ENCODE measurements around the gene MAL. TPM values are rescaled to one million over a fixed set of nuclear protein-coding genes. Genes with fewer than 3 reads are reported as not detected.
A peak's percentile ranks its signal among the peaks of the same experiment; 100 is the strongest.

MAL gene
- total and polyA plus RNA-seq, 2 of the 13 experiments (the other 11 are each of a cell fraction or from before 2014, with no cell fraction given): not detected

GRCh38 chr2:95043300-95044093 lies 18.0 kb downstream of the MAL start:
- H3K4me3 ChIP-seq (replicated peaks in 1 of 3; ENCODE audit: insufficient read depth in 1 of 3, low read depth in 2 of 3, low read length in 3 of 3): no peak overlapping the region
- no peak overlapping the region for H3K9ac ChIP-seq (ENCODE audit: insufficient read depth, low read depth, low read length)
- in situ Hi-C loops (cut with HindIII; ENCODE audit: extremely low pct_ligation_motif_present, low pct_unique_long_range_greater_than_20kb): no loop called here
- intact Hi-C loops (cut with micrococcal nuclease; ENCODE audit: unreplicated experiment): no loop called here
- H3K27me3 ChIP-seq (ENCODE audit: control insufficient read depth in 1 of 2, insufficient read depth in 2 of 2, low read length in 2 of 2): peaks cover 8 to 72% of the 10 kb centered on the region in 2 experiments; a peak in 3 of 5 replicates
- H3K36me3 ChIP-seq (replicated peaks in 1 of 2; ENCODE audit: control insufficient read depth in 1 of 2, insufficient read depth in 2 of 2, low read length in 2 of 2): no peaks in the 10 kb centered on the region
- no peak overlapping the region for H2AFZ ChIP-seq (ENCODE audit: low read length)
- no TSS peak for BruUV-seq (replicated peaks)
- CTCF ChIA-PET (ENCODE audit: low intra/inter-chr PET ratio, low total read pairs): no interaction called here
- no peaks in the 10 kb centered on the region for H4K20me1 ChIP-seq (ENCODE audit: insufficient read depth, low read length)
- no peak overlapping the region for H3K27ac ChIP-seq (ENCODE audit: extremely low read length, insufficient read depth, low read length)
- H3K9me3 ChIP-seq (ENCODE audit: low read length): no peaks in the 10 kb centered on the region
- no peak overlapping the region for H3K4me2 ChIP-seq (ENCODE audit: low read depth, low read length)
- H3K4me1 ChIP-seq (ENCODE audit: insufficient read depth, low read length): no peaks in the 10 kb centered on the region
- 10% methylated on average over 14 of the region's 17 CpGs for WGBS (ENCODE audit: low lambda C conversion rate)
- ATAC-seq: peak; percentile 12; the same call in 2 of the 3 replicates
- POLR2A ChIA-PET: no interaction called here
- TF ChIP-seq NFYC (CRISPR knock-in tag; IDR thresholded peaks at IDR 0.05) (no peak), ZBTB46 (CRISPR knock-in tag; IDR thresholded peaks at IDR 0.05; ENCODE audit: borderline replicate concordance) (no peak), TFAP4 (IDR thresholded peaks at IDR 0.05; ENCODE audit: borderline replicate concordance, low read depth) (peak; percentile 51; the same call in 1 of the 2 replicates), KDM2A (CRISPR knock-in tag; IDR thresholded peaks at IDR 0.05; ENCODE audit: borderline replicate concordance, low read depth) (no peak), ZSCAN5A (CRISPR knock-in tag; IDR thresholded peaks at IDR 0.05; ENCODE audit: borderline replicate concordance) (no peak)
- DNase-seq (ENCODE audit: low spot score): no peak
- H3K79me2 ChIP-seq (ENCODE audit: insufficient read depth, low read length): no peaks in the 10 kb centered on the region
- no peak for FAIRE-seq

All from HepG2 (cell line).